HepG2 (cell line): ENCODE results near the gene PLOD2. TPM values are rescaled to one million over a fixed set of nuclear protein-coding genes. Genes with fewer than 3 reads are reported as not detected.

ENCODE experiments used
- ATAC-seq: fragments of 200-7000 bp; cut with Tn5 transposase; 3 replicates; pipeline ENCODE4 v1.9.1; 2020; ENCODE audit warnings: mild to moderate bottlenecking, moderate library complexity
- BruUV-seq: library from RNA; stranded (reverse); fragments of 400-500 nt; replicated peaks from 2 replicates; lab custom pipeline; 2021; lab: Mats Ljungman, UMichigan
- CTCF ChIA-PET: fragments of 300-600 bp; formaldehyde crosslinking; extraction: SDS; loops from one replicate; lab custom pipeline; 2021; ENCODE audit warnings: low total read pairs, inconsistent platforms, low intra/inter-chr PET ratio; lab: Yijun Ruan, JAX
- POLR2A ChIA-PET: fragments of 350-600 bp; sonication (Branson Sonifier 250); formaldehyde crosslinking; loops from one replicate; lab custom pipeline; 2020; ENCODE audit warnings: antibody characterized with exemption, inconsistent platforms; lab: Yijun Ruan, JAX
- DNase-seq: peaks from one replicate; pipeline ENCODE4 v3.0.0-alpha.2; 2015; ENCODE audit warnings: low spot score
- FAIRE-seq: peaks from 3 replicates; lab custom pipeline; 2011; peaks lifted over from hg19 to GRCh38; lab: Jason Lieb, UNC
- H2AFZ ChIP-seq: one replicate; pipeline ENCODE4 v1.6.1; 2011; ENCODE audit warnings: low read length, inconsistent platforms
- H3K27ac ChIP-seq: fragments of 300-600 bp; 3 replicates; pipeline ENCODE4 v1.8.0; 2011; ENCODE audit warnings: mixed run types, mild to moderate bottlenecking, mixed read lengths, low read length, inconsistent platforms; ENCODE audit not compliant: insufficient read depth; ENCODE audit errors: extremely low read length
- H3K27me3 ChIP-seq, 2 experiments: fragments of 200-600 bp in 1 of 2; 2 replicates in 1 of 2; 3 replicates in 1 of 2; pipeline versions ENCODE4 v1.6.0 to v1.8.0; 2011; ENCODE audit warnings: low read length in 2 of 2, mild to moderate bottlenecking in 2 of 2, moderate library complexity in 2 of 2, inconsistent platforms in 1 of 2; ENCODE audit not compliant: insufficient read depth in 2 of 2, control insufficient read depth in 1 of 2
- H3K36me3 ChIP-seq, 2 experiments: fragments of 200-600 bp in 1 of 2; replicated peaks in 1 of 2; 2 replicates in 1 of 2; 3 replicates in 1 of 2; pipeline versions ENCODE4 v1.5.1 to v1.8.0; 2011; ENCODE audit warnings: low read length in 2 of 2, inconsistent platforms in 1 of 2; ENCODE audit not compliant: insufficient read depth in 2 of 2, control insufficient read depth in 1 of 2
- H3K4me1 ChIP-seq: 2 replicates; pipeline ENCODE4 v1.5.1; 2012; ENCODE audit warnings: low read length, inconsistent platforms; ENCODE audit not compliant: insufficient read depth
- H3K4me2 ChIP-seq: 2 replicates; pipeline ENCODE4 v1.6.0; 2011; ENCODE audit warnings: low read depth, low read length, inconsistent platforms
- H3K4me3 ChIP-seq, 3 experiments: fragments of 200-600 bp in 1 of 3; sonication (generic), shearing (Covaris generic) in 1 of 3; replicated peaks in 1 of 3; 2 replicates each; pipeline ENCODE4 v1.5.1; 2011 to 2016; ENCODE audit warnings: low read length in 3 of 3, inconsistent platforms in 2 of 3, low read depth in 2 of 3, mild to moderate bottlenecking in 2 of 3, control low read depth in 1 of 3, mixed read lengths in 1 of 3; ENCODE audit not compliant: insufficient read depth in 1 of 3
- H3K79me2 ChIP-seq: one replicate; pipeline ENCODE4 v1.6.1; 2011; ENCODE audit warnings: low read length, inconsistent platforms; ENCODE audit not compliant: insufficient read depth
- H3K9ac ChIP-seq: 2 replicates; pipeline ENCODE4 v1.6.0; 2011; ENCODE audit warnings: mild to moderate bottlenecking, low read depth, low read length, inconsistent platforms; ENCODE audit not compliant: insufficient read depth
- H3K9me3 ChIP-seq: 2 replicates; pipeline ENCODE4 v1.5.1; 2012; ENCODE audit warnings: mild to moderate bottlenecking, low read length
- H4K20me1 ChIP-seq: 2 replicates; pipeline ENCODE4 v1.6.0; 2011; ENCODE audit warnings: inconsistent platforms, mild to moderate bottlenecking, low read length, moderate library complexity; ENCODE audit not compliant: insufficient read depth
- GFI1 ChIP-seq: sonication (generic); formaldehyde crosslinking; IDR thresholded peaks from 2 replicates; pipeline ENCODE4 v1.5.0; 2020; ENCODE audit warnings: missing genetic modification reagents, mild to moderate bottlenecking, borderline replicate concordance
- HOXA9 ChIP-seq: sonication (generic); formaldehyde crosslinking; IDR thresholded peaks from 2 replicates; pipeline ENCODE4 v1.8.1; 2022; ENCODE audit warnings: missing genetic modification reagents, mild to moderate bottlenecking, moderate library complexity, borderline replicate concordance
- POLR2G ChIP-seq: fragments of 200-400 bp; formaldehyde crosslinking; IDR thresholded peaks from 2 replicates; pipeline ENCODE4 v1.6.1; 2018; ENCODE audit warnings: mild to moderate bottlenecking, low read depth, low read length, moderate library complexity
- RBFOX2 ChIP-seq: fragments of 200-400 bp; formaldehyde crosslinking; IDR thresholded peaks from 2 replicates; pipeline ENCODE4 v1.6.1; 2017; ENCODE audit warnings: low read depth, mild to moderate bottlenecking, low read length
- RBM22 ChIP-seq: fragments of 200-400 bp; formaldehyde crosslinking; optimal IDR thresholded peaks from 2 replicates; pipeline ENCODE3; 2017; ENCODE audit warnings: mild to moderate bottlenecking, low read length, moderate library complexity
- SAP130 ChIP-seq: IDR thresholded peaks from 2 replicates; pipeline ENCODE4 v1.6.1; 2016; ENCODE audit warnings: low read depth
- WGBS: methylation state at CpG from one replicate; pipeline ENCODE4 v1.1.6; 2017; ENCODE audit warnings: low lambda C conversion rate; 5-methylcytosine and 5-hydroxymethylcytosine counted together
- in situ Hi-C: cut with HindIII; loops from 2 replicates; pipeline ENCODE4 v1.10.0; 2017; ENCODE audit warnings: low pct_unique_long_range_greater_than_20kb; ENCODE audit not compliant: extremely low pct_ligation_motif_present
- intact Hi-C: fragments of 100-400 bp; cut with micrococcal nuclease; formaldehyde crosslinking; loops from one replicate; pipeline ENCODE4 v1.10.0; 2022; ENCODE audit not compliant: unreplicated experiment
- polyA plus RNA-seq, 8 experiments: library from polyadenylated mRNA; depleted of rRNA in 3 of 8; stranded (reverse) in 7 of 8; unstranded in 1 of 8; fragments of >200 nt; fragmentation: Illumina TruSeq in 4 of 8; extraction: Trizol in 4 of 8; gene quantifications; 2 replicates each; pipeline versions ENCODE4 v1.2.1 to v1.2.3, GENCODE V29; 2011 to 2016; ENCODE audit warnings: low read depth in 4 of 8, missing spikeins in 1 of 8, mixed read lengths in 1 of 8; ENCODE audit not compliant: insufficient read depth in 1 of 8
- total RNA-seq, 5 experiments: library from RNA; depleted of rRNA; stranded (reverse); fragments of >200 nt; fragmentation: Illumina TruSeq; extraction: Trizol; gene quantifications; 2 replicates each; pipeline ENCODE4 v1.2.3, GENCODE V29; 2016; ENCODE audit warnings: low read depth in 1 of 5
- TF ChIP-seq, protein P1 (sequence below): sonication (generic); formaldehyde crosslinking; IDR thresholded peaks from 2 replicates; pipeline ENCODE4 v1.8.0; 2022; ENCODE audit warnings: missing genetic modification reagents, mild to moderate bottlenecking, borderline replicate concordance
- TF ChIP-seq, protein P2 (sequence below): sonication (generic); formaldehyde crosslinking; IDR thresholded peaks from 2 replicates; pipeline ENCODE4 v1.5.0; 2020; ENCODE audit warnings: mild to moderate bottlenecking, missing genetic modification reagents, borderline replicate concordance

Gene PLOD2
- total and polyA plus RNA-seq, 2 of the 13 experiments (the other 11 are each of a cell fraction or from before 2014, with no cell fraction given), result 107 to 161 TPM

DNA sequence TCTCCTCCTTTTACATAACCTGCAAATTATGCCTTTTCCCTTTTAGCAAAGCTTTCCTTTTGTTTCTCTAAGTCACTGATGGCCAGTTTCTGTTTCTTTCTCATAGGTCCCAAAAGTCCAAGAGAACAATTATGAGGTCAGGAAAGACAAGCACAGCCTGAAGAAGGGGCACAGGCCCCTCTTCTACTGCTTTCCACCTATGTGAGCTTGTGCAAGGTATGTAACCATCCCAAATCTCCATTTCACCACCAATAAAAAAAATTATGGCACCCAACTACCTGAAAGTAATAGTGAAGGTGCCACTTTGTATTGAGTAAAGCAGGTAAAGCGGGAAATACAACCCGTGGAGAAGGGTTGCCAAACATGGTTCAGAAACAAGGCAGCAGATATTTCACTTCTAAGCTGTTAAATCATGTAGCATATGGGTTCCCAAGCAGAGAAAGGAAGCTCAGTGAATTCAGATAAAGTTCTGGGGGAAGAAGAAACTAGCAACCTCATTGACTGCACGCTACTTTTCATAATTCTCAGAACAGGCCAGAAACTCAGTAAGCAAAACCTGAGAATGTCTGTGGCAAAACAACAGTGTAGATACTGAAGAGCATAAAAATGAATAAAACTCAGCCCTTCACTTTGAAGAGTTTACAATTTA, 4.2 kb downstream of the PLOD2 start:
- peak overlapping the region; percentile 94 to 96 (median 94) for H3K4me3 ChIP-seq
- DNase-seq, result no peak

More for the DNA sequence above, 4.2 kb downstream of the PLOD2 start:
- TF ChIP-seq GFI1 (CRISPR knock-in tag) (0 out of 2 replicates have a peak, but pooled peaks have one; percentile 10), POLR2G (no peak), HOXA9 (CRISPR knock-in tag) (no peak), SAP130 (CRISPR knock-in tag) (0 out of 2 replicates have a peak, but pooled peaks have one; percentile 30), RBM22 (peak; percentile 23), RBFOX2 (peak; percentile 41; the same call in 1 of the 2 replicates)
- TF ChIP-seq, protein P1, sequence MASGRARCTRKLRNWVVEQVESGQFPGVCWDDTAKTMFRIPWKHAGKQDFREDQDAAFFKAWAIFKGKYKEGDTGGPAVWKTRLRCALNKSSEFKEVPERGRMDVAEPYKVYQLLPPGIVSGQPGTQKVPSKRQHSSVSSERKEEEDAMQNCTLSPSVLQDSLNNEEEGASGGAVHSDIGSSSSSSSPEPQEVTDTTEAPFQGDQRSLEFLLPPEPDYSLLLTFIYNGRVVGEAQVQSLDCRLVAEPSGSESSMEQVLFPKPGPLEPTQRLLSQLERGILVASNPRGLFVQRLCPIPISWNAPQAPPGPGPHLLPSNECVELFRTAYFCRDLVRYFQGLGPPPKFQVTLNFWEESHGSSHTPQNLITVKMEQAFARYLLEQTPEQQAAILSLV, result no peak
- TF ChIP-seq, protein P2, sequence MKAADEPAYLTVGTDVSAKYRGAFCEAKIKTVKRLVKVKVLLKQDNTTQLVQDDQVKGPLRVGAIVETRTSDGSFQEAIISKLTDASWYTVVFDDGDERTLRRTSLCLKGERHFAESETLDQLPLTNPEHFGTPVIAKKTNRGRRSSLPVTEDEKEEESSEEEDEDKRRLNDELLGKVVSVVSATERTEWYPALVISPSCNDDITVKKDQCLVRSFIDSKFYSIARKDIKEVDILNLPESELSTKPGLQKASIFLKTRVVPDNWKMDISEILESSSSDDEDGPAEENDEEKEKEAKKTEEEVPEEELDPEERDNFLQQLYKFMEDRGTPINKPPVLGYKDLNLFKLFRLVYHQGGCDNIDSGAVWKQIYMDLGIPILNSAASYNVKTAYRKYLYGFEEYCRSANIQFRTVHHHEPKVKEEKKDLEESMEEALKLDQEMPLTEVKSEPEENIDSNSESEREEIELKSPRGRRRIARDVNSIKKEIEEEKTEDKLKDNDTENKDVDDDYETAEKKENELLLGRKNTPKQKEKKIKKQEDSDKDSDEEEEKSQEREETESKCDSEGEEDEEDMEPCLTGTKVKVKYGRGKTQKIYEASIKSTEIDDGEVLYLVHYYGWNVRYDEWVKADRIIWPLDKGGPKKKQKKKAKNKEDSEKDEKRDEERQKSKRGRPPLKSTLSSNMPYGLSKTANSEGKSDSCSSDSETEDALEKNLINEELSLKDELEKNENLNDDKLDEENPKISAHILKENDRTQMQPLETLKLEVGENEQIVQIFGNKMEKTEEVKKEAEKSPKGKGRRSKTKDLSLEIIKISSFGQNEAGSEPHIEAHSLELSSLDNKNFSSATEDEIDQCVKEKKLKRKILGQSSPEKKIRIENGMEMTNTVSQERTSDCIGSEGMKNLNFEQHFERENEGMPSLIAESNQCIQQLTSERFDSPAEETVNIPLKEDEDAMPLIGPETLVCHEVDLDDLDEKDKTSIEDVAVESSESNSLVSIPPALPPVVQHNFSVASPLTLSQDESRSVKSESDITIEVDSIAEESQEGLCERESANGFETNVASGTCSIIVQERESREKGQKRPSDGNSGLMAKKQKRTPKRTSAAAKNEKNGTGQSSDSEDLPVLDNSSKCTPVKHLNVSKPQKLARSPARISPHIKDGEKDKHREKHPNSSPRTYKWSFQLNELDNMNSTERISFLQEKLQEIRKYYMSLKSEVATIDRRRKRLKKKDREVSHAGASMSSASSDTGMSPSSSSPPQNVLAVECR (CRISPR knock-in tag), result 0 out of 2 replicates have a peak, but pooled peaks have one; percentile 19
- WGBS, result 34% methylated on average over 3 of the region's 3 CpGs
- intact Hi-C loops, result loop anchor here (10.0 kb wide), 1 partner anchor 1208 kb away; no protein-coding TSS in a partner anchor
- Histone ChIP-seq H2AFZ (no peak overlapping the region), H3K4me1 (peaks cover 65% of the 10 kb centered on the region), H3K27ac (peak overlapping the region; percentile 53), H3K9ac (peak overlapping the region; percentile 92), H3K79me2 (peaks cover 95% of the 10 kb centered on the region), H4K20me1 (peaks cover 86% of the 10 kb centered on the region), H3K4me2 (peak overlapping the region; percentile 87), H3K9me3 (no peaks in the 10 kb centered on the region), H3K36me3 (peaks cover 0 to 4% of the 10 kb centered on the region in 2 experiments; a peak in 3 of 5 replicates), H3K27me3 (no peaks in the 10 kb centered on the region; a peak in 1 of 5 replicates)
- in situ Hi-C loops, result no loop called here
- FAIRE-seq (no peak), ATAC-seq (no peak)
- BruUV-seq, result no TSS peak
- ChIA-PET CTCF (no interaction called here), POLR2A (interaction anchor here (1.1 kb wide), 1 partner anchor 68 kb away, joined by 3 read pairs; no protein-coding TSS in a partner anchor)
